Iris pigment epithelial cell (primary cell): ENCODE results near the gene FYB2.

Source experiments
- DNase-seq: peaks from one replicate; pipeline ENCODE4 v3.0.0-alpha.2; 2011; ENCODE audit warnings: low read depth

The FYB2 gene

DNA sequence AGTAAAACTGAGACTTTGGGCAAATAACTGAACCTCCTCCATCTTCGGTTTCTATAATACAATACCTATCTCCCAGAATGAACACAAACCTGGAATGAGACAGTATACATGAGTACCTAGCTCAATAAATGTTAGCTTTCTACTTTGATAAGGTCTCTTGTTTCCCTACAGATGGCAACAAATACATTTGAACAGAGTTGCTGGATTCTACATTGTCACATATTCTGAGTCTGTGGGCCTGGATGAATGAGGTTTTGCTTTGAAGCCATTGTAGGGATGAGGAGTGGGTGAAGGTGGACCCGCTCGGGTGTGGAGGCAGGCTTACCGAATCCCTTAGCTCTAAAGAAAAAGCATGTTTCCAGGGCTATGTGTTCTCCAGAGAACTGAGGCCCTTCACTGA lies 13.9 kb upstream of the FYB2 start:
- DNase-seq, result no peak

DNA sequence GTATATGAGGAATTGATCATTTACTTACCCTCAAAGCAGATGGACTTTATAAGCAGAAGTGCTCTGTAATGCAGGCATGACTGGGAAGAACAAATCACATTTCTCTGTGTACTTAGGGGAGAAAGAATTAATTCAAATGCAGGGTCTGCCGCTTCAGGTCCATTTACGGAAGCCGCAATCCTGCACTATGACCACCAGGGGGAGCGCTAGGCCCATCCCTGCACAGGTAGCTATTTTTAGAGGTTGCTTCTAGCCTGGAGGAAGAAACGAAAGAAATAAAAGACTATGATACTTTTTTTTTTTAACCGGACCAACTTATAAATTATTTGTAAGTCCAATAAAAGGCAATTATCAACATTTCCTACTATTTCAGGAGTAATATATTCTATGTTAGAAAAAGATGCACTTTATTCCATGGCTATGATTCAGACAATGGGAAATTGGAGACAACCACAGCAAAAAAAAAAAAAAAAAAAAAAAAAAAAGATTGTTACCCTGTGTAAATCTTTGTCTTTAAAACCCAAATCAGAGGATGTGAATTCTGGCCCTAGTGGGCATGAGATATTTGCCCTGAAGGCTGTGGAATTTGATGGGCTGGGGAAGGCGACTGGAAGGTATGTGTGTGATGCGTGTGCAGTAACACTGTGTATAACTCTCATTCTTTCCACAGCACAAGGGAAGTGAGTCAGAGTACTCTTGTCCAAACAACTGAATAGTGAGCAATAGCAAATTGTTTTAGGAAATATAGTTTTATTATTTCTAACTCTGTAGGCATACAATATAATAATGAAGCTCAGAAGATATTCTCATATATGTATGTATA lies 12.9 kb upstream of the FYB2 start:
- peak; percentile 96 for DNase-seq

DNA sequence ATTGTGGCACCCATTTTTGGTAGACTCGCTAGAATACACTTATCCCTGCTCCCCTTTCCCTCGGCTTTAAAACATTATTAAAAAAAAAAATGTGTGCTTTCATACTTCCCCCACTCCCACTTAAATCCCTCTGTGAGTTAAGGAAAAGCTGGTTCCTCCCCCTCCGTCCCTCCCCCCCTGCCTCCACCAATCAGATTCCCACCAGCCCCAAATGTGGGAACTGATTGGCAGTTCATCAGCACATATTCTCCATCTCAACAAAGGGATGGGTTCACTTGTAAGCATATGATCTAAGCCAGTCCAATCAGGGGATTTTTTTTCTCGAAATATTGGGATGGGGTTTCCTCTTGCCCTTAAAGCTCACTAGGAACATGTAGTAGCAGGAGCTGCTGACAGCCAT lies 10.8 kb upstream of the FYB2 start:
- DNase-seq, result no peak

DNA sequence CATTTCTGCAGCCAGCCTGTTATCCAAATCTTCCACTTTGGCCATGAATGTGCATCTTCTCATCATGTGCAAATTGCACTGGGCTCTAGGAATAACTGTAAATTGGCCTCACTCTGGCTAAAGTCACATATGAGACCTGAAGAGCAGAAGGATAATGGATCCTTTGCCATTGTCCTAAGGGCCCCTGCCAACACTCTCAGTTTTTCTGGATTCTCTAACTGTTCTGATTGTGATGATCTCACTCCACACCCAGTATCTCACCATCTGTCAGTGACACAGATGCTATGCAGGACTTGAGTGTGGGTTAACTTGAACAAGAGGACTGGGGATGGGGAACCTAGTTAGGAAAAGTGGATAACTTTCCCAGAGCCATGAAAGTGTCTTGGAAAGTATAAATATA lies 8.5 kb upstream of the FYB2 start:
- DNase-seq, result no peak

DNA sequence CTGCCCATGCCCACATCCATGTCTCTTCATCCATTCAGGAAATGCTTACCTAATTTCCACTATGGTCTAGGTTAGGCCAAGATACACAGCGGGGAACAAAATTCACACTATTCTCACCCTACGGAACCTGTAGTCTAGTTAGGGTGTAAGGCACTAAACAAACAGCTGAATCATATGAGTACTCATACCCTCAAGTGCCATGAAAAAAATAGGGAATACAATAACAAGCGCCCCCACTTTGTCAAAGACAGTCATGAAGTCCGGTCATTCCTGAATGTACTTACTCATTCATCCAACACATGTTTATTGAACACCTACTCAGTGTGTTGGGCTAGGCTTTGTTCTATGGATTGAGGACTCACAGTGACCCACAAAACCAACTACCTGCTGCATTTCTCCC lies 6.2 kb upstream of the FYB2 start:
- no peak for DNase-seq

DNA sequence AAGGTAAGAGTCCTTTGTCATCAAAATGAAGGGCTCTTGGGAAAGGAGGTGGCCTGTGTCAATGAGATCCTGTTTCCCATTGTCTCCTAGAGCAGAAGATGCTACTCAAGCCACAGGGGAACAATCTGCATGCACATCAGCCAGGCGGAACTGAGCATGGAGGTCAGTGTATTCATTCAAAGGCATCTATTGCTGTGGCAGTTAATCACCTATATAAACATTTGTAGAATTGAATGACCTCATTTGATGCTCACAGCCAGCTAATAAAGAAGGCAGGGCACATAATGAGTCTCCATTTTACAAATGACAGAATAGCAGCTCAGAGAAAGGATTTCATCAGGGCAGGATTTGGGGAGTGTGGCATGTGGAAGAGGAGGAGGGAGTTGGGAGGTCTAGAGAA lies 5.7 kb upstream of the FYB2 start:
- DNase-seq, result no peak

DNA sequence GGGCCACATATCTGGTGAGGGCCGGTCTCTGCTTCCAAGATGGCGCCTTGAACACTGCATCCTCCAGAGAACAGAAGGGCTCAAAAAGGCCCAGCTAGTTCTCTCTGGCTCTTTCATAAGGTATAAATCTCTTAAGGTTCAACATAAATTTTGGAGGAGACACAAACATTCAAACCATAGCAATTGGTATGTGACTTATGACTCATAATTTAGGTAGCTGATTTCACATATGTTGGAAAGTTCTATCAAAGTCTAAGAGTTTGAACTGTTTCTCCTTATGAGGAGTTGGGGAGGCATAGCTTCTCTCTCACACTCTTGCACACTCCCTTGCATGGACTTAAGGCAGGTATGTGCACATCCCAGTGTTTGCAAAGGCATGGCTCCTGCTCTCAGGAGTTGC lies 5.1 kb upstream of the FYB2 start:
- no peak for DNase-seq

DNA sequence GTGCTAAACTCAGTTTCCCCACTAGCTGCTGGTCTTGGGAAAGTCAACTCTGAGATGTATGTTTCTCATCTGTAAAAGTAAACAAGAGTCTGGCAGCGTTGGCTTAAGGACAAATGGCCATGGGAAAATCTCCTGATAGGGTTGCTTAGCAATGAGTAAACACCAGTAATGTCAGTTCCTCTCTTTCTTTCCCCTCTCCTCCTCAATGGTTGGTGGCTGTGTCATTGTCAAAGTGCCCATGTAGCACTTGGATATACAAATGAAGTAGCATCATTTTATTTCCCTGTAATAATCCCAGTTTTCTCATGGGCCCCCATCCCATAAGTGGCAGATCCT lies 2.2 kb upstream of the FYB2 start:
- DNase-seq, result peak; percentile 26

DNA sequence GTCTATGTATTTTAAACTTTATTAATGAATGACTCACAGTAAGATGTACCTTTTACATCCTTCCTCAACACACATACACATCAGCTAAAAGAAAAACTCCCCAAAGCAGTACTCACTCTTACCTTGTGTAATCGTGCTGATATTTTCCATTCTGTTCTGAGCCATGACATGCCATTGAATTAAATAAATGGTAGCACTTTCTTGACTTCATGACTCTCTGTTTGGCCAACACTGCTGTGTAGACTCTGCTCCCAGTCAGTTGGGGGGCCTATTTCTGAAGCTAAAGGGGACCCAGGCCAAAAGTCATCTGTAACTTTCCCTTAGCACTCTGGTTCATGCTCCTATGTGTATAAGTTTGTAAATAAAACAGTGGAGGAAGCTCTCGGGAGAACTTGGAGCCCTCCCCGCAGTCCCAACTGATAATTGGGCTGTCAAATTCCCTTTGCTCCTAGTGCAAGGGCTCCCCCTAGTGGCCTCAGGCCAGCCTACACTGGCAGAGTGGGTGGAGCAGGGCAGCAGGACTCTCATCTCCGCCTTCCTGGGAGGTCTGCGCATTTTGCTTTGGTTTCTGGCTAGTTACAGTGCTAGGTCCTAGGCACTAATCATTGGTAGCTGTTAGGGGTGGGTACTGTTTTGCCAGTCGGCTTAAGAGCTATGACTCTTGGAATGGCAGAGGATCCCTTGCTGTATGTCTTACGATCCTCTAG lies 1.7 kb upstream of the FYB2 start:
- DNase-seq, result peak; percentile 69

DNA sequence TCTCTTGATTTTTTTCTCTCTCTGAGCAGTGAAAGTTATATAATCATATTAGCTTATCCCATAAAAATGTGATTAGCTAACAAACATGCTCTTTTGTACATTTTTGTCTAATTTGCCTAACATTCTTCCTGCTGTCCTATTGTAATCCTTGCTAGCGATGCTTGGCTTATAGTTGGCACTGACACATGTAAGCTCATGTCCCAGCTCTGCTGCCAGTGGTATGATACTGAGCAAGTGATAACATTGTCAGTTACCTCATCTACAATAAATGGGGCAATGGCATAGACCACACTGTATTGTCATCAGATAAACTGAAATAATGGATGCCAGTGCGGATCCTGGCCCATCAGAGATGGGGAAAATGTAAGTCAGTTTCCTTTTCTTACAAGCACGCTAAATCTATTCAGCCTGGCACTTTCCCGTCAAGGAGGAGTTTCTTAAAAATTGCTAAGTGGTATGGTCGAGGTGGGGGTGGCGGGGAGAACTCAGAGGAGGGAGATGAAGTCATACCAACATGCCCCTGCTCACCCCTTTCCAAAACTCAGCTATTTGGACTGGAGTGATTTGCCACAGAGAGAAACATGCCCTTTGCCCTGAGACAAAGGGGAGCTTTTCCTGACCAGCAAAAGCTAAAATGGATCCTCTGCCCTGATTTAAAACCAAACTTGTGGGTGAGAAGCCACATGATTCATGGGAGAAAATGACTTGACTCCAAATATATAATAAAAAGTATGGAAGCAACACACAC lies 1.3 kb downstream of the FYB2 start:
- no peak for DNase-seq

DNA sequence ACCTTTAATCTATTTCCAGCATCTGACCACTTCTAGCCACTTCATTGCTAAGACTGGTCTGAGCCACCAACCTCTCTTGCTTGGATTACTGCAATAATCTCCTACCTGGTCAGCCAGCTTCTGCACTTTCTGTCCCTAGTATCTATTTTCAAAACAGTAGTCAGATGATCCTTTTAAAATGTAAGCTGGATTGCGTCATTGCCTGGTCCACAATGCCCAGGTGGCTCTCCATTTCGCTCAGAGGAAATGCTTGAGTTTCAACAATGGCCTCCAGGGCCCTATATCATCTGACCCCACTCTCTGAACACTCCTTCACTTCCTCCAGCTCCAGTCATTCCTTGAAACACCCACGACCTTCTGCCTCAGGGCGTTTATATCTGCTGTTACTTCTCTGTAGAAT lies 2.3 kb downstream of the FYB2 start:
- no peak for DNase-seq

DNA sequence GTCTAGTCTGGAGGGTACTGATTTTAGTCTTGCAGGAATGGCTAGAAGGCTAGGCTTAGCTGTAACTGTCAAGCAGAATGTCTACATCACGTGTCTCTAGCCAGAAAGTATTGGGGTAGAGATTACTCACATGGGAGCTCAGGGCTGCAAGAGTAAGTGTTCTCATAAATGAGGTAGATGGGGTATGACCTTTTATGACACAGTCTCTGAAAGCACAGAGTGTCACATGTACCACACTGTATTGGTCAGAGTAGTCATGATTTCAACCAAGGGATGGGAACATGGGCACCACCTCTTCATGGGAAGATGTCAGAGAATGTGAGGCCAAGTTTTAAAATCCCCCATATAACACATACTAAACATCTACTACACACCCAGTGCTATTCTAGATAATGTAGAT lies 2.9 kb downstream of the FYB2 start:
- no peak for DNase-seq

DNA sequence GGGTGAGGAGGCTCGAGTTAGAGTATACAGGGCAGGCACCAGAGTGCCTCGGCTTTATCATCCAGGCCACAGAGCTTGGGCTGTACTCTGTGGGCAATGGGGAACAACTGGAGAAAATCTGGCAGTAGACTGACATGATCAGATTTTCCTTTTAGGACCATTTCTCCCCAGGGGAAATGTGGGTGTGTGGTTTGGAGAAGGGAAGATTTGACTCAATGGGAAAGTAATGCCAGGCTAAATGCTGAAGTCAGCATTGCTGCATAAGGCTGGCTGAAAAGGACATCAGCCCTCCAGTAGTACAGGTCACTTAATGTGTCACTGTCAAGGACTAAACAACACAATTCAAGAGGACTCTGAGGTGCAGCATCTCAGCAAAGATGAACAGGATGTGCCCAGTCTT lies 5.0 kb downstream of the FYB2 start:
- no peak for DNase-seq

DNA sequence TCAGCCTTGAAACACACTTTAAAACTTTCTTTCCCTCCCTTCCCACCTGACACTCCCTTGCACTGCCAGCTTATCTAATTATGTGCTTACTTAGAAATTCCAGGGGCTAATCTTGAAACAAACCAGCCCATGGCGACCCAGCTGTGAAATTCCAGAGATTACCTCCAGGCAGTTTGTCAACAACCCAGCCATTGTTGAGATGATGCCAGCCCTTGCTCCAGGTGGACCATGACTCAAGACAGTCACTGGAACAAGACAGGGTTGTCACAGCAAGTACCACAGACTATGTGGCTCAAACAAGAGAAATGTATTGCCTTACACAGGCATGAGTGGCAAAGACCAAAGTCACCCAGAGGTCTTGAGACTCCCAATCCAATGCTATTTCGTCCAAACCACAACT lies 7.9 kb downstream of the FYB2 start:
- no peak for DNase-seq

DNA sequence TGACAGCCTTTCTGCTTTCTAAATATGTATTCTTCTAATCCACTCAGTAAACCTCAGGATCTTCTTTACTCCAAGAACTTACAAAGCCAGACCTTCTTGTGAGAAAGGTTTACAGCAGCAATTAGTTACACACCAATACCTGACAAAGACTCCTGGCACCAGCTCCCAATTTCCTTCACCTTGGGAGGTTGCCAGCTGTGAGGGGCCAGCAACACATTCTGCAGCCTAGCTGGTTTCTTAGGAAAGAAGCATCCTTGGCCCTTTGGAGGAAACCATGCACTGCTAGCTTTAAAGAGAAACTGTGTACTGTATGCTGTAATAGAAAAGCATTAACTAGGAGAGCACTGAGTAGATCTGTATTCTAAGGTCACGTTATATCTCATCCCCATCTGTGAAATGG lies 10.8 kb downstream of the FYB2 start:
- DNase-seq, result no peak

DNA sequence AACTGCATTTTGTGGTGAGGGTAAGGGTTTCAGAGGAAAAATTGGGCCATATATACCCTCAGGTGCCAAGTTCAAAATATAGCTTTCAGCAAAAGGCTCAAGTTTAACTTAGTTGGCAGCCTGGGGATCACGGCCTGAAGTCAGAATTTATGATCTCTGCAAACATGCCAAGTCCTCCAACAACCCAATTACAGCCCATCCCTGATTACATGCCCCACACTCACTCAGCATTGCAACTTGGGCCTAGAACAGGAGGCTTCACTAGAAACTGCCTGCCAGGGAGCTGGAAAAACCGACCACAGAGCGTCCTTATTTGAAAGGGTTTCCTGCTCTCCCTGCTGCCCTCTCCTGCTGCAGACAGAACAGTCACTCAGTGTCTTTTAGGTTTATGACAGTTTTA lies 12.4 kb downstream of the FYB2 start:
- DNase-seq, result no peak

DNA sequence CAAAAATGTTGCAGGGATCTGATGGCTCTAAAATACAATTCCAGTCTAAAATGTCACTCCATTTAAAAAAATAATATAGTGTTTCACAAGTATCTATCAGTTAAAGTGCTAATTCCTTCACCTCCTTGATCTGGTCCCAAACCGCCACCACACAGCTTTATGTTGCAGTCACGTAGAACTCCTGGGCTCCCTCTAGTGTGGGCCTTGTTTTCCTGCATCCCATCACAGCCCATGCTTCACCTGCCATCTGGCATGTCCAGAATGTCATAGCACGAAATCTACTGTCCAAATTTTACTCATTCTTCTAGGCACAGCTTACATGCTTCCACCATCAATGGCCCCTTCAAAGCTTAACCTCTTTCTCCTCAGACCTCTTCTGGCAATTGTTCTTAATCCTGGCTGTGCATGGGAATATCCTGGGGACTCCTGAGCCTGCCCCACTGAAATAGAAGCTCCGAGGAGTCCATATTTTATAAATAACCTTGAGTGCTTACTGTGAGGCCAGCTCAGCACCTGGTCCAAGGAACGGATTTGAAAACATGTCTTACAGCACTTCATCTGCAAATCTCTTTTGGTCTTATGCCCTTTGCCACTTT lies 15.5 kb downstream of the FYB2 start:
- DNase-seq, result peak; percentile 37

DNA sequence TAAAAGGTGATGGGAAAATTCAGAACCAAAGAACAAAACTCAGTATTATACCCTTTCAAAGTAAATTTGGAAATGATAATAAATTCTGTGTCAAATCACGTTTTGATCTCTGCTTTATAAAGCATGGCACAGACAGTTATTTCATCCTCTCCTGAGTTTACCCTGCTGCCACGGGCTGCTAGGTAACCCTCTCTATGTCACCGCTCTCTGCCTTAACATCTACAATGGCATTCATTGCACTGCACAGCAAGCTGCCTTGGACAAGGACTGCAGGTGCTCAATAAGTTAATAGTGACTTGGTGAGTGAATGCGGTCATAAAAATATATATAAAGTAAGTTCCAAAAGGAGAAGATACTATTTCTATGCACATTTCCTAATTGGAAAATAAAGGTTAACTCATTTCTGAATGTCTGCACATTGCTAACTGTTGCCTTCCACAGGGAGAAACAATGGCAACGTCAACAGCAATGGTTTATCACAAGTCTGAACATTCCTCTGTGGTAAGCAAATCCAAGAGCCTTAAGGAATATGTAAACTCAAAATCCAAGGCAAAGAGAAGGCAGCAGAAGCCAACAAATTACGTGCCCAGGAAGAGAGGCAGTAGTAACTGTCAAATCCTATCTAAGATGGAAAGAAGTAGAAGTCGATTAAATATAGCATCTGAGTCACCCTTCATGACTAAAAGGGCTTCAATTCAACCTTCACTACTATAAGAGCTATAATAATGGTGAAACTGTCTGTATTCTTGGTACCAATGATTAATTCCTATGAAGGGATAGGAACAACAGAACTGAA lies 19.4 kb downstream of the FYB2 start:
- DNase-seq, result peak; percentile 49

DNA sequence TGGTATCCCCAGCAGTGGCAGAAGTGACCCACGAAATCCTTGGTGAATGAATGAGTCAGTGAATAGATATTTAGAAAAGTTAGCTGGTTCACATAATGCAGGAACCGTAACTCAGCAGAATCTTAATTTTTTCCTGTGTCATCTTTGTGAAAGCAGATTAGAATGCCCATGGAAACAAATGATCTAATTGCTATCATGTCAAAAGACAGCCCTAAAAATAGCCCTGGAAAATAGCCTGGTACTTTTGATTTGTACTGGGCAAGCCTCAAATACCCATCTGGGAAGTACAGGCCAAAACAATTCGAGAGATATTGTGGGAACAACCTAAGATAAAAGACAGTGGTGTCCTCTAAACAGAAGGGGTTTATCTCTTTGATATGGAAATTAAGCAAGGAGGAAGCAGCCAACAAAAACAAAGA lies 21.1 kb downstream of the FYB2 start:
- DNase-seq, result peak; percentile 58

DNA sequence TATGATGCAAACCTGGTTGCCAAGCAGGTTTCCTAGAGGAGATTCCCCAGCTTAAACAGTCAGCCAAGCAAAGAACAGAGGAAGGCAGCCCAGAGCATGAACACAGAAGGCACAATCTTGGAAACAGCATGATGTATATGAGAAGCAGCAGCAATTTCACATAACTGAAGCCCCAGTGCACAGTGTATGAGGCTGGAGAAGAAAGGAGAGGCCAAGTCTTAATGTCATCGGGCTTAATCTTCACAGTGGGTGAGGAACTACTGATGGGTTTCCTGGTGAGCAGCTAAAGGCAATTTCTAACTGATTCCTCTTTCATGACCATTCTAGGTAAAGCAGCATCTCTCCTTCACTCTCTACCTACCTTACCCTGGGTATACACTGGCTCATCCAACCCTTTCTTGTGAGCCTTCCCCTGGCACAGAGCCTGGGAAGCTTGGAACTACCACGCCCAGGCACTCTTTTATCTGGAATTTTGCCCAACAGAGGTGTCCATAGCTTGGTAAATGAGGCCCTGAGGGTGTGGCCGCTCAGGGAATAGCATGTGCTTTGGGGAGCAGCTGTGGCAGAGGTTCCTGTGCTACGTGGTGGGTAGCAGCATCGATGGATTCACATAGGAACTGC lies 22.0 kb downstream of the FYB2 start:
- no peak for DNase-seq

DNA sequence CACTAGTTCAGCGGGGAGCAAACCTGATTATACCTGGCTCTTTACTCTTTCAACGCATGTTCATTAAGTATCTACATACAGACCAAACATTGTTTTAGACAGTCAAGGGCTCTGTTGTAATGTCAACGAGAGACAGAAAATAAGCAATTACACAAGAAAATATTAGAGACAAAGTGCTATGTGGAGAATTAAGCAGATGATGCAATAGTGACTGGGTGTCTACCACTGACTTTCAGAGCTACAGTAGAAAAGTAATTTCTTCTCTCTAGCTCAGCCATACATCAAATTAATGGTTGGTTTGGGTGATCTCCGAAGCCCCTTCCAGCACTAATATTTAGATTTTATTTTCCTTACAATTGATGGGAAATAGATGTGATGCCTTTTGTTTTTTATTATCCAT lies 23.3 kb downstream of the FYB2 start:
- DNase-seq, result no peak

DNA sequence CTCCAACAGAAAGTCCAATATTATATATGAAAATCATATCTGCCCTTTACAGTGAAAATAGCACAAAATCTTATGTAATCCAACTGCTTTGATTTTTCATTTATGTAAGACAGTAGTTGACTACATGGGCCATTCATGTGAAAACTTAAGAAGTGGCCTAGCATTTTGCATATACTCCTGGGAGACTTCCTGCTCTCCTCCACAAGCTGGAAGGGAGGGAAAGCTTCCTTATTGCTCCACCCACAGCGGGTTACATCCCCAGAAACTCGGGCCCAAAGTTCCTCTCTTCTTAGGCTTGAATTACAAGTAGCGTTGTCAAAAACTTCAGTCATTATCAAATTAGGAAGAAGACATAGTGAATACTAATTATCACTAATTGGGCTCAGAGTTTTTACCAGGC lies 29.2 kb downstream of the FYB2 start:
- no peak for DNase-seq
